Measurements from ENCODE around the gene ADTRP. TPM values are rescaled to one million over a fixed set of nuclear protein-coding genes. Genes with fewer than 3 reads are reported as not detected.

ADTRP gene
- total and polyA plus RNA-seq, 2 donors (not counting 1 experiment from before 2014, with no cell fraction given): 0.18 to 1.2 TPM

- Histone ChIP-seq H3K79me2 (ENCODE audit: control insufficient read depth, insufficient read depth, low read length) (no peaks in the 10 kb centered on the region), H3K27ac (ENCODE audit: low read length in 2 of 2) (no peak overlapping the region), H3K9ac (ENCODE audit: low read length) (no peak overlapping the region), H3K4me3 (ENCODE audit: control extremely low read depth in 1 of 5, extremely low read depth in 1 of 5, insufficient read depth in 1 of 5, low read depth in 2 of 5, low read length in 4 of 5) (no peak overlapping the region), H3K4me1 (ENCODE audit: control insufficient read depth in 2 of 2, insufficient read depth in 2 of 2, low read length in 2 of 2) (no peaks in the 10 kb centered on the region), H4K20me1 (ENCODE audit: control insufficient read depth, insufficient read depth, low read length, poor library complexity, severe bottlenecking) (no peaks in the 10 kb centered on the region), H2AFZ (ENCODE audit: insufficient read depth, low read depth, low read length, poor library complexity, severe bottlenecking) (no peak overlapping the region), H3K36me3 (replicated peaks in 1 of 2; ENCODE audit: control extremely low read depth in 1 of 2, control insufficient read depth in 1 of 2, extremely low read depth in 1 of 2, insufficient read depth in 2 of 2, low read length in 1 of 2) (no peaks in the 10 kb centered on the region), H3K9me3 (ENCODE audit: control extremely low read depth in 1 of 3, control insufficient read depth in 2 of 3, insufficient read depth in 1 of 3, low read length in 2 of 3) (peaks cover 0 to 4% (median 0%) of the 10 kb centered on the region in 3 donors), H3K27me3 (replicated peaks in 1 of 4; ENCODE audit: control extremely low read depth in 1 of 4, control insufficient read depth in 3 of 4, insufficient read depth in 4 of 4, low read length in 3 of 4) (peaks cover 0 to 2% (median 1%) of the 10 kb centered on the region in 4 experiments), H3K4me2 (replicated peaks; ENCODE audit: low read depth, low read length, poor library complexity, severe bottlenecking) (no peak overlapping the region)
- peaks cover 31% of the 10 kb centered on the region for H3K27me3 Mint-ChIP-seq
- intact Hi-C loops (cut with micrococcal nuclease): no loop called here
- no peaks in the 10 kb centered on the region for H3K9me3 Mint-ChIP-seq (ENCODE audit: insufficient read depth)
- no peaks in the 10 kb centered on the region for H3K4me1 Mint-ChIP-seq
- ATAC-seq (ENCODE audit: low read depth) (no peak), DNase-seq (no peak)
- no peak overlapping the region for H3K27ac Mint-ChIP-seq
- TF ChIP-seq CTCF (IDR thresholded peaks at IDR 0.05) (no peak), EZH2 (IDR thresholded peaks at IDR 0.05; ENCODE audit: borderline replicate concordance, insufficient read depth, low read depth, low read length, poor library complexity, severe bottlenecking) (no peak)
- POLR2A ChIA-PET: no interaction called here
- WGBS (ENCODE audit: insufficient coverage): 84% methylated on average over 5 of the region's 11 CpGs
- CTCF ChIA-PET: interaction anchor here (1.2 kb wide), 1 partner anchor 14 kb away, joined by 3 read pairs; no protein-coding TSS in a partner anchor
- H3K4me3 Mint-ChIP-seq: no peak overlapping the region
These were observed 8.6 kb downstream of the ADTRP start for GRCh38 chr6:11769811-11770545.

- intact Hi-C loops (cut with micrococcal nuclease): no loop called here
- Histone ChIP-seq H3K36me3 (replicated peaks in 1 of 2; ENCODE audit: control extremely low read depth in 1 of 2, control insufficient read depth in 1 of 2, extremely low read depth in 1 of 2, insufficient read depth in 2 of 2, low read length in 1 of 2) (no peaks in the 10 kb centered on the region), H3K79me2 (ENCODE audit: control insufficient read depth, insufficient read depth, low read length) (no peaks in the 10 kb centered on the region), H3K27me3 (replicated peaks in 1 of 4; ENCODE audit: control extremely low read depth in 1 of 4, control insufficient read depth in 3 of 4, insufficient read depth in 4 of 4, low read length in 3 of 4) (peaks cover 0 to 2% (median 1%) of the 10 kb centered on the region in 4 experiments), H4K20me1 (ENCODE audit: control insufficient read depth, insufficient read depth, low read length, poor library complexity, severe bottlenecking) (no peaks in the 10 kb centered on the region), H3K4me3 (ENCODE audit: control extremely low read depth in 1 of 5, extremely low read depth in 1 of 5, insufficient read depth in 1 of 5, low read depth in 2 of 5, low read length in 4 of 5) (no peak overlapping the region), H3K4me2 (replicated peaks; ENCODE audit: low read depth, low read length, poor library complexity, severe bottlenecking) (no peak overlapping the region), H3K9ac (ENCODE audit: low read length) (no peak overlapping the region), H3K9me3 (ENCODE audit: control extremely low read depth in 1 of 3, control insufficient read depth in 2 of 3, insufficient read depth in 1 of 3, low read length in 2 of 3) (no peaks in the 10 kb centered on the region), H3K27ac (ENCODE audit: low read length in 2 of 2) (no peak overlapping the region), H2AFZ (ENCODE audit: insufficient read depth, low read depth, low read length, poor library complexity, severe bottlenecking) (no peak overlapping the region), H3K4me1 (ENCODE audit: control insufficient read depth in 2 of 2, insufficient read depth in 2 of 2, low read length in 2 of 2) (no peaks in the 10 kb centered on the region)
- ChIA-PET POLR2A (no interaction called here), CTCF (interaction anchor here (1.2 kb wide), 1 partner anchor 14 kb away, joined by 3 read pairs; no protein-coding TSS in a partner anchor)
- DNase-seq (no peak), ATAC-seq (ENCODE audit: low read depth) (no peak)
- 100% methylated on average over 1 of the region's 2 CpGs for WGBS (ENCODE audit: insufficient coverage)
- TF ChIP-seq CTCF (IDR thresholded peaks at IDR 0.05) (no peak), EZH2 (IDR thresholded peaks at IDR 0.05; ENCODE audit: borderline replicate concordance, insufficient read depth, low read depth, low read length, poor library complexity, severe bottlenecking) (no peak)
- Mint-ChIP-seq H3K27ac (no peak overlapping the region), H3K4me3 (no peak overlapping the region), H3K4me1 (no peaks in the 10 kb centered on the region), H3K27me3 (peaks cover 33% of the 10 kb centered on the region), H3K9me3 (ENCODE audit: insufficient read depth) (no peaks in the 10 kb centered on the region)
These were observed 9.4 kb downstream of the ADTRP start for GRCh38 chr6:11769244-11769643.

Data from B cell (primary cell).